HL-60/S4 (cell line): Measurements from ENCODE around the gene NUDT1.

Source experiments
- in situ Hi-C: fragments of 300-500 bp; cut with MboI; formaldehyde crosslinking; loops from 2 replicates; pipeline ENCODE4 v1.14.3; 2022; ENCODE audit warnings: low sequenced_read_pairs

Gene NUDT1

GRCh38 chr7:2245883-2246675 lies 4.1 kb downstream of the NUDT1 start:
- in situ Hi-C loops: no loop called here

GRCh38 chr7:2247141-2247995 lies 5.3 kb downstream of the NUDT1 start:
- in situ Hi-C loops: no loop called here

GRCh38 chr7:2248984-2249694 lies 7.1 kb downstream of the NUDT1 start:
- in situ Hi-C loops: no loop called here

- in situ Hi-C loops: no loop called here
Measured at GRCh38 chr7:2249744-2250323, 7.8 kb downstream of the NUDT1 start.

- in situ Hi-C loops: no loop called here
Measured at GRCh38 chr7:2251381-2251780, 9.4 kb downstream of the NUDT1 start.

GRCh38 chr7:2251841-2252771 lies 10.1 kb downstream of the NUDT1 start:
- in situ Hi-C loops: no loop called here

GRCh38 chr7:2253021-2253420 lies 11.0 kb downstream of the NUDT1 start:
- in situ Hi-C loops: no loop called here

- in situ Hi-C loops: no loop called here
Measured at GRCh38 chr7:2253525-2254244, 11.7 kb downstream of the NUDT1 start.

- in situ Hi-C loops: no loop called here
Measured at GRCh38 chr7:2254429-2255144, 12.6 kb downstream of the NUDT1 start.

GRCh38 chr7:2255145-2256139 lies 13.4 kb downstream of the NUDT1 start:
- in situ Hi-C loops: no loop called here

- in situ Hi-C loops: no loop called here
Measured at GRCh38 chr7:2256306-2257045, 14.4 kb downstream of the NUDT1 start.

GRCh38 chr7:2257046-2257551 lies 15.1 kb downstream of the NUDT1 start:
- in situ Hi-C loops: no loop called here

GRCh38 chr7:2257651-2258050 lies 15.6 kb downstream of the NUDT1 start:
- in situ Hi-C loops: no loop called here

GRCh38 chr7:2258661-2259365 lies 16.8 kb downstream of the NUDT1 start:
- in situ Hi-C loops: no loop called here

GRCh38 chr7:2259480-2259879 lies 17.5 kb downstream of the NUDT1 start:
- in situ Hi-C loops: no loop called here

- in situ Hi-C loops: no loop called here
Measured at GRCh38 chr7:2260820-2261219, 18.8 kb downstream of the NUDT1 start.
